K562 (cell line): ENCODE measurements around the gene TSC22D1. TPM values are rescaled to one million over a fixed set of nuclear protein-coding genes. Genes with fewer than 3 reads are reported as not detected.

ENCODE experiments used
- CCAR2 ChIP-seq: fragments of 200-400 bp; formaldehyde crosslinking; IDR thresholded peaks from 2 replicates; pipeline ENCODE4 v1.6.1; 2017; ENCODE audit warnings: mild to moderate bottlenecking, low read depth, low read length
- HDAC2 ChIP-seq: fragments of 450-650 bp; IDR thresholded peaks from 2 replicates; pipeline ENCODE4 v1.6.1; 2016; ENCODE audit warnings: mild to moderate bottlenecking
- HLTF ChIP-seq: fragments of 450-650 bp; IDR thresholded peaks from 2 replicates; pipeline ENCODE4 v1.6.1; 2016
- HNRNPLL ChIP-seq: fragments of 200-400 bp; formaldehyde crosslinking; IDR thresholded peaks from 2 replicates; pipeline ENCODE4 v1.6.1; 2017; ENCODE audit warnings: low read length, low read depth, mild to moderate bottlenecking; ENCODE audit not compliant: poor library complexity, severe bottlenecking
- SLC30A9 ChIP-seq: fragments of 250-450 bp; sonication (Bioruptor Pico); IDR thresholded peaks from 2 replicates; pipeline ENCODE4 v1.8.0; 2022; ENCODE audit warnings: mild to moderate bottlenecking, moderate library complexity
- ZNF143 ChIP-seq: sonication (generic); formaldehyde crosslinking; IDR thresholded peaks from 2 replicates; pipeline ENCODE4 v1.9.0; 2022; ENCODE audit warnings: mild to moderate bottlenecking, missing genetic modification reagents
- polyA plus RNA-seq, 8 experiments: library from polyadenylated mRNA; depleted of rRNA in 4 of 8; stranded (reverse) in 5 of 8; unstranded in 3 of 8; fragments of >200 nt; fragmentation: Nextera tagmentation in 2 of 8; fragmentation: Illumina TruSeq in 1 of 8; extraction: Ambion mirVana in 2 of 8; extraction: Trizol in 1 of 8; gene quantifications; 2 replicates each; pipeline versions ENCODE4 v1.2.1 to v1.2.3, GENCODE V29; 2011 to 2014; ENCODE audit warnings: inconsistent platforms in 1 of 8, missing spikeins in 1 of 8
- total RNA-seq, 7 experiments: library from RNA; depleted of rRNA in 6 of 7; stranded (reverse); fragments of >200 nt in 6 of 7; fragmentation: Illumina TruSeq in 2 of 7; extraction: Trizol in 2 of 7; gene quantifications; 2 replicates each; pipeline versions ENCODE4 v1.2.1 to v1.2.3, GENCODE V29; 2011 to 2021; ENCODE audit warnings: low replicate concordance in 1 of 7
- TF ChIP-seq, protein P1 (sequence below): fragments of 200-600 bp; sonication (generic); IDR thresholded peaks from one replicate; pipeline ENCODE4 v1.6.1; 2012; ENCODE audit warnings: mild to moderate bottlenecking, low read depth, low read length, inconsistent platforms

Gene TSC22D1
- total and polyA plus RNA-seq, 9 of the 15 experiments (the other 6 are each of a cell fraction or from before 2014, with no cell fraction given), result 2.6 to 19.8 (median 8.4) TPM

DNA sequence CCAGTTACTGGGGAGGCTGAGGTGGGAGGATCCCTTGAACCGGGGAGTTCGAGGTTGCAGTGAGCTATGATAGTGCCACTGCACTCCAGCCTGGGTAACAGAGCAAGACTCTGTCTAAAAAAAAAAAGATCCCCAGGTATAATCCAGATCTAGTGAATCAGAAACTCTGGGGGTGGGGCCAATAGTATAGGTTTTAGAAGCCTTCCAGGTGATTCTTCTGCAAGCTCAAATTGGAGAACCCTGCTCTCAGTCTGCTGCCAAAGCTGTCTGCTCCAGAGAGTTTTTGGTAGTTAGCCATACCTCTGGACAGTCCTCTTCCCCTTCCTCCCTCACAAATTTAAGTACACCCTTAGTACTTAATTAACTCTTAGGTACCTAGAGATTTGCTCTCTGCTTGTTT lies 174.6 kb downstream of the TSC22D1 start (continued):
- TF ChIP-seq, protein P1, sequence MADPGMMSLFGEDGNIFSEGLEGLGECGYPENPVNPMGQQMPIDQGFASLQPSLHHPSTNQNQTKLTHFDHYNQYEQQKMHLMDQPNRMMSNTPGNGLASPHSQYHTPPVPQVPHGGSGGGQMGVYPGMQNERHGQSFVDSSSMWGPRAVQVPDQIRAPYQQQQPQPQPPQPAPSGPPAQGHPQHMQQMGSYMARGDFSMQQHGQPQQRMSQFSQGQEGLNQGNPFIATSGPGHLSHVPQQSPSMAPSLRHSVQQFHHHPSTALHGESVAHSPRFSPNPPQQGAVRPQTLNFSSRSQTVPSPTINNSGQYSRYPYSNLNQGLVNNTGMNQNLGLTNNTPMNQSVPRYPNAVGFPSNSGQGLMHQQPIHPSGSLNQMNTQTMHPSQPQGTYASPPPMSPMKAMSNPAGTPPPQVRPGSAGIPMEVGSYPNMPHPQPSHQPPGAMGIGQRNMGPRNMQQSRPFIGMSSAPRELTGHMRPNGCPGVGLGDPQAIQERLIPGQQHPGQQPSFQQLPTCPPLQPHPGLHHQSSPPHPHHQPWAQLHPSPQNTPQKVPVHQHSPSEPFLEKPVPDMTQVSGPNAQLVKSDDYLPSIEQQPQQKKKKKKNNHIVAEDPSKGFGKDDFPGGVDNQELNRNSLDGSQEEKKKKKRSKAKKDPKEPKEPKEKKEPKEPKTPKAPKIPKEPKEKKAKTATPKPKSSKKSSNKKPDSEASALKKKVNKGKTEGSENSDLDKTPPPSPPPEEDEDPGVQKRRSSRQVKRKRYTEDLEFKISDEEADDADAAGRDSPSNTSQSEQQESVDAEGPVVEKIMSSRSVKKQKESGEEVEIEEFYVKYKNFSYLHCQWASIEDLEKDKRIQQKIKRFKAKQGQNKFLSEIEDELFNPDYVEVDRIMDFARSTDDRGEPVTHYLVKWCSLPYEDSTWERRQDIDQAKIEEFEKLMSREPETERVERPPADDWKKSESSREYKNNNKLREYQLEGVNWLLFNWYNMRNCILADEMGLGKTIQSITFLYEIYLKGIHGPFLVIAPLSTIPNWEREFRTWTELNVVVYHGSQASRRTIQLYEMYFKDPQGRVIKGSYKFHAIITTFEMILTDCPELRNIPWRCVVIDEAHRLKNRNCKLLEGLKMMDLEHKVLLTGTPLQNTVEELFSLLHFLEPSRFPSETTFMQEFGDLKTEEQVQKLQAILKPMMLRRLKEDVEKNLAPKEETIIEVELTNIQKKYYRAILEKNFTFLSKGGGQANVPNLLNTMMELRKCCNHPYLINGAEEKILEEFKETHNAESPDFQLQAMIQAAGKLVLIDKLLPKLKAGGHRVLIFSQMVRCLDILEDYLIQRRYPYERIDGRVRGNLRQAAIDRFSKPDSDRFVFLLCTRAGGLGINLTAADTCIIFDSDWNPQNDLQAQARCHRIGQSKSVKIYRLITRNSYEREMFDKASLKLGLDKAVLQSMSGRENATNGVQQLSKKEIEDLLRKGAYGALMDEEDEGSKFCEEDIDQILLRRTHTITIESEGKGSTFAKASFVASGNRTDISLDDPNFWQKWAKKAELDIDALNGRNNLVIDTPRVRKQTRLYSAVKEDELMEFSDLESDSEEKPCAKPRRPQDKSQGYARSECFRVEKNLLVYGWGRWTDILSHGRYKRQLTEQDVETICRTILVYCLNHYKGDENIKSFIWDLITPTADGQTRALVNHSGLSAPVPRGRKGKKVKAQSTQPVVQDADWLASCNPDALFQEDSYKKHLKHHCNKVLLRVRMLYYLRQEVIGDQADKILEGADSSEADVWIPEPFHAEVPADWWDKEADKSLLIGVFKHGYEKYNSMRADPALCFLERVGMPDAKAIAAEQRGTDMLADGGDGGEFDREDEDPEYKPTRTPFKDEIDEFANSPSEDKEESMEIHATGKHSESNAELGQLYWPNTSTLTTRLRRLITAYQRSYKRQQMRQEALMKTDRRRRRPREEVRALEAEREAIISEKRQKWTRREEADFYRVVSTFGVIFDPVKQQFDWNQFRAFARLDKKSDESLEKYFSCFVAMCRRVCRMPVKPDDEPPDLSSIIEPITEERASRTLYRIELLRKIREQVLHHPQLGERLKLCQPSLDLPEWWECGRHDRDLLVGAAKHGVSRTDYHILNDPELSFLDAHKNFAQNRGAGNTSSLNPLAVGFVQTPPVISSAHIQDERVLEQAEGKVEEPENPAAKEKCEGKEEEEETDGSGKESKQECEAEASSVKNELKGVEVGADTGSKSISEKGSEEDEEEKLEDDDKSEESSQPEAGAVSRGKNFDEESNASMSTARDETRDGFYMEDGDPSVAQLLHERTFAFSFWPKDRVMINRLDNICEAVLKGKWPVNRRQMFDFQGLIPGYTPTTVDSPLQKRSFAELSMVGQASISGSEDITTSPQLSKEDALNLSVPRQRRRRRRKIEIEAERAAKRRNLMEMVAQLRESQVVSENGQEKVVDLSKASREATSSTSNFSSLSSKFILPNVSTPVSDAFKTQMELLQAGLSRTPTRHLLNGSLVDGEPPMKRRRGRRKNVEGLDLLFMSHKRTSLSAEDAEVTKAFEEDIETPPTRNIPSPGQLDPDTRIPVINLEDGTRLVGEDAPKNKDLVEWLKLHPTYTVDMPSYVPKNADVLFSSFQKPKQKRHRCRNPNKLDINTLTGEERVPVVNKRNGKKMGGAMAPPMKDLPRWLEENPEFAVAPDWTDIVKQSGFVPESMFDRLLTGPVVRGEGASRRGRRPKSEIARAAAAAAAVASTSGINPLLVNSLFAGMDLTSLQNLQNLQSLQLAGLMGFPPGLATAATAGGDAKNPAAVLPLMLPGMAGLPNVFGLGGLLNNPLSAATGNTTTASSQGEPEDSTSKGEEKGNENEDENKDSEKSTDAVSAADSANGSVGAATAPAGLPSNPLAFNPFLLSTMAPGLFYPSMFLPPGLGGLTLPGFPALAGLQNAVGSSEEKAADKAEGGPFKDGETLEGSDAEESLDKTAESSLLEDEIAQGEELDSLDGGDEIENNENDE, result no peak
- TF ChIP-seq CCAR2 (no peak), SLC30A9 (CRISPR knock-in tag) (no peak), ZNF143 (CRISPR knock-in tag) (no peak), HDAC2 (no peak), HLTF (no peak), HNRNPLL (no peak)
